ENCODE measurements around the gene SLC25A43.

Gene SLC25A43

GRCh38 chrX:119459181-119459580, 60.0 kb downstream of the SLC25A43 start (continued):
- TF ChIP-seq SP2 (tag by site-specific recombination; IDR thresholded peaks at IDR 0.05): no peak
- TF ChIP-seq AEBP2 (tag by site-specific recombination; IDR thresholded peaks at IDR 0.05; ENCODE audit: borderline replicate concordance): no peak
- TF ChIP-seq ZNF692 (tag by site-specific recombination; IDR thresholded peaks at IDR 0.05): no peak
- TF ChIP-seq ZNF830 (tag by site-specific recombination; IDR thresholded peaks at IDR 0.05; ENCODE audit: low read depth): no peak
- TF ChIP-seq KLF8 (tag by site-specific recombination; IDR thresholded peaks at IDR 0.05): no peak

- no peak overlapping the region for H3K4me3 ChIP-seq (ENCODE audit: low read depth, low read length)
- POLR2A ChIA-PET: no interaction called here
- peak; percentile 86 for TF ChIP-seq ZNF513 (tag by site-specific recombination; IDR thresholded peaks at IDR 0.05)
- TF ChIP-seq ZNF2 (tag by site-specific recombination; IDR thresholded peaks at IDR 0.05): no peak
Observed at GRCh38 chrX:119465555-119465954, 66.4 kb downstream of the SLC25A43 start.

GRCh38 chrX:119466970-119467369, 67.8 kb downstream of the SLC25A43 start:
- Histone ChIP-seq H3K4me1 (ENCODE audit: control insufficient read depth, insufficient read depth, low read length) (peaks cover 5% of the 10 kb centered on the region), H3K4me3 (ENCODE audit: low read depth, low read length) (no peak overlapping the region), H3K36me3 (ENCODE audit: control insufficient read depth in 2 of 2, insufficient read depth in 1 of 2, low read length in 2 of 2) (peaks cover 8 to 24% of the 10 kb centered on the region in 2 experiments; a peak in 2 of 3 replicates), H3K27ac (ENCODE audit: extremely low read depth, low read depth, low read length) (no peak overlapping the region), H3K9me3 (ENCODE audit: control insufficient read depth, insufficient read depth, low read depth, low read length) (no peaks in the 10 kb centered on the region)
- ChIA-PET POLR2A (interaction anchor here (1.2 kb wide), 1 partner anchor 11 kb away, joined by 3 read pairs; no protein-coding TSS in a partner anchor), CTCF (interaction anchor here (0.6 to 1.5 kb wide), 4 partner anchors 11 to 55 kb away, joined by 3 to 4 read pairs (median 3); no protein-coding TSS in a partner anchor)
- TF ChIP-seq ZNF843 (tag by site-specific recombination; IDR thresholded peaks at IDR 0.05) (no peak), ZNF18 (tag by site-specific recombination; IDR thresholded peaks at IDR 0.05) (no peak), GLI4 (tag by site-specific recombination; IDR thresholded peaks at IDR 0.05) (no peak), ZNF600 (tag by site-specific recombination; IDR thresholded peaks at IDR 0.05) (no peak), ZNF501 (tag by site-specific recombination; IDR thresholded peaks at IDR 0.05) (no peak), ZNF624 (tag by site-specific recombination; IDR thresholded peaks at IDR 0.05) (no peak), ZFP3 (tag by site-specific recombination; IDR thresholded peaks at IDR 0.05; ENCODE audit: low read depth) (no peak)

More at GRCh38 chrX:119465555-119465954, 66.4 kb downstream of the SLC25A43 start:
- peaks cover 5% of the 10 kb centered on the region for H3K4me1 ChIP-seq (ENCODE audit: control insufficient read depth, insufficient read depth, low read length)
- peaks cover 0 to 14% of the 10 kb centered on the region in 2 experiments; a peak in 1 of 3 replicates for H3K36me3 ChIP-seq (ENCODE audit: control insufficient read depth in 2 of 2, insufficient read depth in 1 of 2, low read length in 2 of 2)
- H3K27ac ChIP-seq (ENCODE audit: extremely low read depth, low read depth, low read length): no peak overlapping the region
- CTCF ChIA-PET: interaction anchor here (1.2 to 1.5 kb wide), 2 partner anchors 10 to 12 kb away, joined by 3 to 4 read pairs; no protein-coding TSS in a partner anchor
- H3K9me3 ChIP-seq (ENCODE audit: control insufficient read depth, insufficient read depth, low read depth, low read length): no peaks in the 10 kb centered on the region

Data from HEK293 (cell line).